Aorta (tissue), 5 donors: Measurements from ENCODE around the gene DNAAF1. TPM values are rescaled to one million over a fixed set of nuclear protein-coding genes. Genes with fewer than 3 reads are reported as not detected.

Experiments used
- ATAC-seq: fragments of 200-7000 bp; cut with Tn5 transposase; one replicate; pipeline ENCODE4 v1.9.1; 2022; ENCODE audit warnings: moderate library complexity; ENCODE audit not compliant: low FRiP score
- DNase-seq, 2 donors: peaks; one replicate each; pipeline ENCODE4 v3.0.0-alpha.2; 2020
- H3K27ac ChIP-seq, 2 donors: one replicate each; pipeline ENCODE4 v1.5.1; 2013; ENCODE audit warnings: low read length in 2 of 2, mild to moderate bottlenecking in 2 of 2, moderate library complexity in 2 of 2, control low read depth in 1 of 2, inconsistent platforms in 1 of 2, low read depth in 1 of 2
- H3K27me3 ChIP-seq, 2 donors: one replicate each; pipeline ENCODE4 v1.6.1; 2013; ENCODE audit warnings: control low read depth in 1 of 2, low read length in 1 of 2, mild to moderate bottlenecking in 1 of 2, moderate library complexity in 1 of 2; ENCODE audit not compliant: insufficient read depth in 2 of 2, control insufficient read depth in 1 of 2
- H3K36me3 ChIP-seq, 2 donors: one replicate each; pipeline ENCODE4 v1.6.1; 2013; ENCODE audit warnings: control low read depth in 1 of 2, low read length in 1 of 2, mild to moderate bottlenecking in 1 of 2; ENCODE audit not compliant: insufficient read depth in 2 of 2, control insufficient read depth in 1 of 2
- H3K4me1 ChIP-seq, 2 donors: one replicate each; pipeline ENCODE4 v1.6.1; 2013; ENCODE audit warnings: low read length in 2 of 2, control low read depth in 1 of 2, mild to moderate bottlenecking in 1 of 2, moderate library complexity in 1 of 2; ENCODE audit not compliant: insufficient read depth in 2 of 2, control insufficient read depth in 1 of 2
- H3K4me3 ChIP-seq, 2 donors: one replicate each; pipeline ENCODE4 v1.5.1; 2013; ENCODE audit warnings: low read length in 2 of 2, control low read depth in 1 of 2, mild to moderate bottlenecking in 1 of 2
- H3K9me3 ChIP-seq: one replicate; pipeline ENCODE4 v1.6.1; 2013; ENCODE audit warnings: mild to moderate bottlenecking, low read length; ENCODE audit not compliant: control insufficient read depth
- WGBS, 2 donors: extraction: QIAGEN DNeasy Blood & Tissue Kit; methylation state at CpG; one replicate each; pipeline ENCODE4 v1.1.7; 2013; 5-methylcytosine and 5-hydroxymethylcytosine counted together
- intact Hi-C, 2 donors: fragments of 100-400 bp; cut with DNase I; formaldehyde crosslinking; loops; one replicate each; pipeline versions ENCODE4 v1.14.2 to v1.15.0; 2022
- long read RNA-seq, 2 donors: library from polyadenylated mRNA; unstranded; transcript quantifications; one replicate each; pipeline ENCODE4 v2.0.0, GENCODE V29; 2020 to 2021
- polyA plus RNA-seq, 2 donors: library from polyadenylated mRNA; stranded (reverse); fragments of 200-250 nt; gene quantifications; one replicate each; pipeline ENCODE4 v1.2.3, GENCODE V29; 2013
- total RNA-seq, 2 donors: library from RNA; stranded (reverse); fragmentation: NEBNext Ultra II Directional; extraction: Animal tissue kit (Norgen Biotek cat#: 25700); gene quantifications; one replicate each; pipeline ENCODE4 v1.2.1, GENCODE V29; 2021
- donor health status: healthy with polysubstance abuse.
- donor health status: Bipolar disorder and iron deficiency.
- donor health status: DM: no; HTN: no; CAD: no.
- donor health status: DM: no; HTN: no; CAD: no.
- donor health status: DM: yes; HTN: yes; CAD: no.

Gene DNAAF1
- total RNA-seq = under 1 TPM; 0.19 to 0.48 TPM
- 1 to 10 TPM in 1 of 2 donors, not detected in 1; 1.4 TPM for polyA plus RNA-seq
- long read RNA-seq, donor 1, partial matches to known transcripts = 0 of 1 reads
- long read RNA-seq, donor 1, other reads (novel, unspliced or antisense) = 1 of 1 reads
- long read RNA-seq, donor 2 = 0 reads

DNA sequence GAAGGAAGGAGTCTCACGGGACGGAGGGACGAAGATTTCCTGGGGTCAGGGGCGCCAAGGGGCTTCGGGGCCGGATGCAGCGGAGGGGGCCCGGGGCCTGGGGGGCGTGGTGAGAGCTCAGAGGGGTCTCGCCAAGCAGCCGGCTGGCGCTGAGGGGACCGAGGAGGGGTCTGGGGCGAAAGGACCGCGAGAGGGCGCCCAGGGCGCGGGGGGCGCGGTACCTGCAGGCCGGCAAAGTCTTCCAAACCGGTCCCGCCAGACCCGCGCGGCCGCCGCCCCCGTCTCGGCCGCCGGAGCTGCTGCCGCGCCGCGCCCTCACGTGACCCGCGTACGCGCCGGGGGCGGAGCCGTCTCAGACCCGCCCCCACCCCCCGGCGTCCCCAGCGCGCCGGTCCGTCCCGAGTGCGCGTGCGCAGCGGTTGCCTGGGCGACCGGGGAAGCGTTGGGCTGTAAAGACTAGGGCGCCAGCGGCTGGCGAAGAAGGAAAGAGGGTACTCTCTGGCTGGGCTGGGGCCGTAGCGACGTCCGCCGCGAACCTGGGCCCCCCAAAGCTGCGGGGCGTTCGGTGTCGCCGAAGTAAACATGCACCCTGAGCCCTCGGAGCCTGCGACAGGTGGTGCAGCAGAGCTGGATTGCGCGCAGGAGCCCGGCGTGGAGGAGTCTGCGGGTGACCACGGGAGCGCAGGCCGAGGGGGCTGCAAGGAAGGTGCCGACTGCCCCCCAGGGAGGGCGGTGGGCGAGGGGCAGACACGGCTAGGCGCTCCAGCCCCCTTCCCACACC lies at the start of gene DNAAF1, which contains the start of gene HSDL1:
DNAAF1 (plus strand) TSS at position 450 of the 781 bp plus-strand sequence; CDS start at position 583, 133 bp downstream.
HSDL1 (minus strand) TSS at position 319 of the 781 bp plus-strand sequence. CDS start 13,856 bp downstream, outside the sequence.
- H3K36me3 ChIP-seq = no peaks in the 10 kb centered on the region
- H3K27ac ChIP-seq = no peak within 1 kb of the TSS
- intact Hi-C loops = no loop called here
- peak; percentile 96 for ATAC-seq
- no peaks in the 10 kb centered on the region for H3K9me3 ChIP-seq
- WGBS, 2 donors = 0 to 1% methylated on average over 50 to 89 of the region's 89 CpGs
- peak; percentile 92 to 97 for DNase-seq
- no peaks in the 10 kb centered on the region for H3K27me3 ChIP-seq
- H3K4me1 ChIP-seq = no peaks in the 10 kb centered on the region
- peak within 1 kb of the TSS; percentile 67 to 89 for H3K4me3 ChIP-seq

DNA sequence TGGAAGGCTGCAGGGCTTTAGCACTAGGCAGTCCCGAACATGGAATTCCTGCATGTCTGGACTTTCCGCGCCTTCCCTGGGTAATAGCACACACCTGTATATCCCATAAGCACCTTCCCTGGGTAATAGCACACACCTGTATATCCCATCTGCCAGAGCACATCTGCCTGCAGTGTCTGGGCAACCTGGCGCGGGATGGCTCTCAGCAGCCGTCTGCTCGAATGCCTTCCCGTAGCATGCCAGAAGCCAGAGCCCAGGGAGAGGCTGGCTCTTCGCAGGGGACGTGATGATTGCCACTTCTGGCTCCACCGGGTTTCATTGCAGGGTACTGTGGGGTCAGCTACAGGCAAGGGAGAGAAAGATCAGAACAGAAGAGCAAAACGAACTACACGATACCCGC lies 49.6 kb upstream of the DNAAF1 start:
- H3K27ac ChIP-seq = no peak overlapping the region
- no peaks in the 10 kb centered on the region for H3K9me3 ChIP-seq
- no peak for DNase-seq
- no peak overlapping the region for H3K4me3 ChIP-seq
- no peak for ATAC-seq
- intact Hi-C loops = no loop called here
- no peaks in the 10 kb centered on the region for H3K4me1 ChIP-seq
- no peaks in the 10 kb centered on the region for H3K27me3 ChIP-seq
- peaks cover 3 to 6% of the 10 kb centered on the region in 2 donors for H3K36me3 ChIP-seq
- 88% methylated on average over 14 of the region's 14 CpGs for WGBS, 2 donors

DNA sequence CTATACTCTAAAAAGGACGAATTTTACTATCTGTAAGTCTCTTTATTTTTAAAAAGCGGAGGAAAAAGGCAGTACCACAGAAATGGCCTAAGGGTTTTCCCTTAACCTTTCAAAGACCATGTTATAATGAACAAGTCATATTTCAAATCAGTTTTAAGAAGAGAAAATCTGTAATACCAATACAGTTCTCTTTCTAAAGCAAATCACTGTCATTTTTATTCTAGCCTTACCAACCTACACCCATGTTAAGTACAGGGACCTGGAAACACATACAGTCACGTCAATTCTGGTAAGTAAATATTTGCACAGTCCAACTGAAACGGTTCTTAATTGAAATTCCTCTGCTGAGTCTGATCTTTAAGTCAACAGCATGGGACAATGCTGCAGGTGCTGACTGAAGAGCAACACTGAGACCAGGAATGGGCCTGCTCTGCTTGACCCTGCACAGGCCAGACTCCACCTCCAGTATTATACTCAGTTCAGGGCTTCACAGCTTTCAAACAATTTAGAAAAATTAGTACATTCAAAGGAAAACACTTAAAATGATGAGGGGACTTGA lies 48.6 kb upstream of the DNAAF1 start:
- DNase-seq (no peak), ATAC-seq (no peak)
- Histone ChIP-seq H3K27me3 (no peaks in the 10 kb centered on the region), H3K4me3 (no peak overlapping the region), H3K4me1 (no peaks in the 10 kb centered on the region), H3K9me3 (no peaks in the 10 kb centered on the region), H3K27ac (no peak overlapping the region), H3K36me3 (peaks cover 3 to 4% of the 10 kb centered on the region in 2 donors)
- intact Hi-C loops = no loop called here
- 56 to 64% methylated on average over 4 of the region's 4 CpGs for WGBS, 2 donors

DNA sequence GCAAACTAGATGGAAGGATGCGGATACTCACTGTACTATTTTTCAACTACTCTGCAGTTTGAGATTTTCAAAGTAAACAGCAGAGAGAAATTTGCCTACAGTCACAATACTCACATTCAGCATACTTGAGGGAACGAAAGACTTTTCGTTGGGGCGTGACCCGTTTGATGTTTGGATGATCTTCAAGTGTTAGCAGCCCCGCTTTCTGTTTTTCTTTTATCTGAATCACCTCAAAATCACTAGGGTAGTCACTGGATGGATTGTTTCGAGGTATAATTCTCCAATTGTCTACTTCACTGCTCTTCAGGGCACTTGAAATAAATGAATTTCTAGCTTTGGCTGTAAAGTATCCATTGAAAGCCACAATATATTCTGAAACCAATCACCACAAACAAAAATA lies 46.2 kb upstream of the DNAAF1 start:
- WGBS, 2 donors = 94 to 95% methylated on average over 7 of the region's 7 CpGs
- no peaks in the 10 kb centered on the region for H3K4me1 ChIP-seq
- H3K27me3 ChIP-seq = no peaks in the 10 kb centered on the region
- H3K9me3 ChIP-seq = no peaks in the 10 kb centered on the region
- H3K36me3 ChIP-seq = peaks cover 0 to 3% of the 10 kb centered on the region in 2 donors
- no peak overlapping the region for H3K4me3 ChIP-seq
- no peak overlapping the region for H3K27ac ChIP-seq
- intact Hi-C loops = no loop called here
- ATAC-seq = no peak
- DNase-seq = no peak

DNA sequence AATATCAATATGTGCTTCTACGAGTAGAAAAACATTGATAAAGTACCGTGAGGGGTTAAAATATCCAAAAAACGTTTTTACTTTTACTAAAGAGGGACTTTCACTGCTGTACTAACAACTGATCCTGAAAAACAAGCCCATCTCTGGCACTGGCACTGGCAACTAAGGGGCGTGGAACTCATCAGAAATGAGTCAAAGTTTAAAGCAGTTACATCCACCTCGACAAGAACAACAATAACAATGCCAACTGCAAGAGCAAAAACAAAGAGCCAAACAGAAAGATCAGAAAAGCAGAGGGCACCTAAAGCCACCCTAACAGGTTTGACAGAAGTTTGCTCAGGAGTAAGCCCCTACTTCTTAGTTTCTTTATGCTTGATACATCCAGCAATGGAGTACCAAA lies 41.4 kb upstream of the DNAAF1 start:
- 47% methylated on average over 5 of the region's 5 CpGs for WGBS, 2 donors

DNA sequence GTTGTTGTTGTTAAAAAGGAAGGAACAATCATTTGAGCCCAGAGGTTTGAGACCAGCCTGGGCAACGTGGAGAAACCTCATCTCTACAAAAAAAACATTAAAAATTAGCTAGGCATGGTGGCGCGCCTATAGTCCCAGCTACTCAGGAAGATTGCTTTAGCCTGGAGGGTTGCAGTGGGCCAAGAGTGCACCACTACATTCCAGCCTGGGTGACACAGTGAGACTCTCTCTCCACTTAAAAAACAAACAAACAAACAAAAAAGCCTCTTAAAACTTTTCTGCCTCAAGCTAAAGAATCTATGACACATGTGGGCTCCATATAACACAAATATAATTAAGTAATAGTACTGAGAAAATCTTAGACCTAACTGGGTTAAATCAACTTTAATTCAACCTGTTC lies 40.9 kb upstream of the DNAAF1 start:
- ATAC-seq = no peak
- no peaks in the 10 kb centered on the region for H3K9me3 ChIP-seq
- H3K36me3 ChIP-seq = peaks cover 0 to 5% of the 10 kb centered on the region in 2 donors
- 67 to 74% methylated on average over 3 of the region's 3 CpGs for WGBS, 2 donors
- intact Hi-C loops = no loop called here
- DNase-seq = no peak
- H3K27ac ChIP-seq = no peak overlapping the region
- H3K27me3 ChIP-seq = no peaks in the 10 kb centered on the region
- no peak overlapping the region for H3K4me3 ChIP-seq
- H3K4me1 ChIP-seq = peaks cover 0 to under 1% of the 10 kb centered on the region in 2 donors

More for the DNA sequence above, 41.4 kb upstream of the DNAAF1 start:
- H3K9me3 ChIP-seq = no peaks in the 10 kb centered on the region
- intact Hi-C loops = no loop called here
- no peak overlapping the region for H3K4me3 ChIP-seq
- ATAC-seq (no peak), DNase-seq (no peak)
- peaks cover 2% of the 10 kb centered on the region in 2 donors for H3K36me3 ChIP-seq
- H3K4me1 ChIP-seq = no peaks in the 10 kb centered on the region
- H3K27ac ChIP-seq = no peak overlapping the region
- H3K27me3 ChIP-seq = no peaks in the 10 kb centered on the region

DNA sequence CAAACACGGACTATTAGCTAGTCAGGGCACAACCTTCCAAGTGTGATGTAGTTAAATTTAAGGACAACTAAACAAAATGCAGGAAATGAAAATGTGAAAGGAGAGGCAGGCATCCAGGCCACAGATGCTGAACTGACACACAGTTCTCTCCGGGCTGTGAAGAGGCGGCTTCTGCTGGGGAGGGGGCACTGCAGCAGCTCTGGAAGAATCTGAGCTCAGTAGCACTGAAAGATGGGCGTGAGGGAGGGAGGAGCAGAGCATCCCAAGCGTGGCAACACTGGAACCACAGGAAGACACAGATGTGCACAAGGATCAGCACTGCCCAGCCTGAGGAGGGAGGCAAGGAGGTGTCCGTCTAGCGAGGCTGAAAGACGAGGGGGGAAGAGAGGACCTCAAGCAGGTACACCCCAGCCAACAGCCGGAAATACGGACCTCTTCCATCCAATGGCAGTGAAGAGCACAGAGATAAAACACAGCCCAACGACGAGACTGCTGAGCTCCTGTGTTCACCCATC lies 39.8 kb upstream of the DNAAF1 start:
- Histone ChIP-seq H3K27ac (no peak overlapping the region), H3K4me3 (no peak overlapping the region), H3K36me3 (peaks cover 0 to 5% of the 10 kb centered on the region in 2 donors), H3K4me1 (peaks cover 0 to 5% of the 10 kb centered on the region in 2 donors), H3K9me3 (no peaks in the 10 kb centered on the region), H3K27me3 (no peaks in the 10 kb centered on the region)
- no peak for DNase-seq
- ATAC-seq = no peak
- WGBS, 2 donors = 78 to 80% methylated on average over 12 of the region's 12 CpGs
- intact Hi-C loops = no loop called here

DNA sequence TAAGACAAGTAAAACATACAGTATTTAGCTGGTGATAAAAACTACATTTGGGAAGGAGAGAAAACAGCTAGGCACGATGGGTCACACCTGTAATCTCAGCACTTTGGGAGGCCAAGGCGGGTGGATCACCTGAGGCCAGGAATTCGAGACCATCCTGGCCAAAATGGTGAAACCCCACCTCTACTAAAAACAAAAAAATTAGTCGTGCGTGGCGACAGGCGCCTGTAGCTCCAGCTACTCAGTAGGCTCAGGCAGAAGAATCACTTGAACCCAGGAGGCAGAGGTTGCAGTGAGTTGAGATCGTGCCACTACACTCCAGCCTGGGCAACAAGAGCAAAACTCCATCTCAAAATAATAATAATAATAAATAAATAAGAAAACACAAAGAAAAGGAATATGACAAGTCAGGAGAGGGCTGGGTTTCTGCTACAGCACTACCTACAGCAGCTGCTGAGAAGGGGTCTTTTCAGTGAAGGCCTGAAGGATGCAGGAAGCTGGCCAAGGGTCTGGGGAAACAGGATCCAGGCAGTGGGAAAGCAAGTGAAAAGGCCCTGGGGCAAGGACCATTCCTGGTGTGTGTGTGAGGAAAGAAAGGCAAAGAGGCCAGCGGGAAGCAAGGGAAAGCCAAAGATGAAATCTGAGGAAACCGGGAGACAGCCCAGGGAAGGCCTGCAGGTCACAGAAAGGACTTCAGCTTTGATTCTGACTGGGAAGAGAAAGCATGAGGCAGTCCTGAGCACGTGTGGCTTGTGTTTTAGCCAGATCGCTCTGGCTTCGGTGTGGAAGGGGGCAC lies 39.0 kb upstream of the DNAAF1 start:
- no peak for ATAC-seq
- peaks cover 0 to 5% of the 10 kb centered on the region in 2 donors for H3K4me1 ChIP-seq
- WGBS, 2 donors = 87 to 88% methylated on average over 13 of the region's 13 CpGs
- no peak overlapping the region for H3K27ac ChIP-seq
- H3K36me3 ChIP-seq = peaks cover 0 to 5% of the 10 kb centered on the region in 2 donors
- intact Hi-C loops = no loop called here
- H3K9me3 ChIP-seq = no peaks in the 10 kb centered on the region
- no peak overlapping the region for H3K4me3 ChIP-seq
- DNase-seq = no peak
- H3K27me3 ChIP-seq = no peaks in the 10 kb centered on the region
